Osteoblast (primary cell): ENCODE measurements around the gene CLDN20. TPM values are rescaled to one million over a fixed set of nuclear protein-coding genes. Genes with fewer than 3 reads are reported as not detected.
A peak's percentile ranks its signal among the peaks of the same experiment; 100 is the strongest.

Experiments
- DNase-seq: peaks from one replicate; pipeline ENCODE4 v3.0.0; 2011; ENCODE audit warnings: low spot score, mixed read lengths; ENCODE audit not compliant: insufficient read length; ENCODE audit errors: missing footprints
- H2AFZ ChIP-seq: 2 replicates; pipeline ENCODE4 v1.6.0; 2011; ENCODE audit warnings: mild to moderate bottlenecking, low read length
- H3K27ac ChIP-seq: 2 replicates; pipeline ENCODE4 v1.5.1; 2011; ENCODE audit warnings: mild to moderate bottlenecking, low read depth, low read length, moderate library complexity
- H3K27me3 ChIP-seq: 2 replicates; pipeline ENCODE4 v1.6.0; 2012; ENCODE audit warnings: mild to moderate bottlenecking, control low read depth, inconsistent platforms, low read length, moderate library complexity; ENCODE audit not compliant: insufficient read depth
- H3K36me3 ChIP-seq: 2 replicates; pipeline ENCODE4 v1.5.1; 2011; ENCODE audit warnings: mild to moderate bottlenecking, low read length, control low read depth, moderate library complexity; ENCODE audit not compliant: insufficient read depth
- H3K4me1 ChIP-seq: 2 replicates; pipeline ENCODE4 v1.5.1; 2011; ENCODE audit warnings: mild to moderate bottlenecking, low read length, control low read depth, moderate library complexity; ENCODE audit not compliant: insufficient read depth
- H3K4me2 ChIP-seq: 2 replicates; pipeline ENCODE4 v1.6.0; 2011; ENCODE audit warnings: mild to moderate bottlenecking, low read length; ENCODE audit not compliant: insufficient read depth
- H3K4me3 ChIP-seq: fragments of 200-600 bp; sonication (generic); 3 replicates; pipeline ENCODE4 v1.5.1; 2012; ENCODE audit warnings: mild to moderate bottlenecking, low read length, inconsistent platforms; ENCODE audit not compliant: insufficient read depth
- H3K79me2 ChIP-seq: 2 replicates; pipeline ENCODE4 v1.6.0; 2012; ENCODE audit warnings: mild to moderate bottlenecking, low read length, control low read depth, inconsistent platforms; ENCODE audit not compliant: insufficient read depth
- H3K9me3 ChIP-seq: 2 replicates; pipeline ENCODE4 v1.5.1; 2011; ENCODE audit warnings: low read depth, low read length, control low read depth
- H4K20me1 ChIP-seq: 2 replicates; pipeline ENCODE4 v1.6.0; 2012; ENCODE audit warnings: mild to moderate bottlenecking, low read length, control low read depth; ENCODE audit not compliant: insufficient read depth
- total RNA-seq: library from RNA; depleted of rRNA; stranded (reverse); fragments of >200 nt; gene quantifications from 2 replicates; pipeline ENCODE4 v1.2.3, GENCODE V29; 2012
- TF ChIP-seq, protein P1 (sequence below): IDR thresholded peaks from 2 replicates; pipeline ENCODE4 v1.5.1; 2011; ENCODE audit warnings: mild to moderate bottlenecking, low read depth, low read length, moderate library complexity; ENCODE audit errors: extremely low read depth

The CLDN20 gene
- total RNA-seq, 1 donor, result not detected

DNA sequence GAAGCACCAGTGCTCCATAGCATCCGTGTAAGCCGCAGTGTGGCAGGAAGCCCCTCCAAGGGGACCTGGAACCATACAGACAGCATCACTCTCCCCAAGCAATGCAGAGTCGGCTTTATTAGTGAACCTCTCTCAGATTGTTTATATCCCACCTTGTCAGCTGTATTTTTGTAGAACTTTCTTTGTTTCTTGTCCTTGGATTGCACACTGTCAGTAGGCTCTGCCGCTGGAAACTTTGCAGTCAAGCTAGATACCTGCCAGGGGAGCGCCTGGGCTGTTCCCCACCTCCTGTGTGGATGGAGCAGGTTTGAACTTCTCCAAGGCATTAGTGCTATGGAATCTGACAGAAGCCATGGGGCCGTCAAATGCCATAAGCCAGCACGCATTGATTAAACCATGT is 18.6 kb upstream of the CLDN20 start:
- Histone ChIP-seq H3K27ac (no peak overlapping the region), H3K4me3 (no peak overlapping the region), H3K27me3 (no peaks in the 10 kb centered on the region), H4K20me1 (no peaks in the 10 kb centered on the region), H3K4me2 (no peak overlapping the region), H2AFZ (no peak overlapping the region), H3K9me3 (no peaks in the 10 kb centered on the region), H3K4me1 (peaks cover 17% of the 10 kb centered on the region), H3K79me2 (no peaks in the 10 kb centered on the region), H3K36me3 (peaks cover 50% of the 10 kb centered on the region)
- TF ChIP-seq, protein P1, sequence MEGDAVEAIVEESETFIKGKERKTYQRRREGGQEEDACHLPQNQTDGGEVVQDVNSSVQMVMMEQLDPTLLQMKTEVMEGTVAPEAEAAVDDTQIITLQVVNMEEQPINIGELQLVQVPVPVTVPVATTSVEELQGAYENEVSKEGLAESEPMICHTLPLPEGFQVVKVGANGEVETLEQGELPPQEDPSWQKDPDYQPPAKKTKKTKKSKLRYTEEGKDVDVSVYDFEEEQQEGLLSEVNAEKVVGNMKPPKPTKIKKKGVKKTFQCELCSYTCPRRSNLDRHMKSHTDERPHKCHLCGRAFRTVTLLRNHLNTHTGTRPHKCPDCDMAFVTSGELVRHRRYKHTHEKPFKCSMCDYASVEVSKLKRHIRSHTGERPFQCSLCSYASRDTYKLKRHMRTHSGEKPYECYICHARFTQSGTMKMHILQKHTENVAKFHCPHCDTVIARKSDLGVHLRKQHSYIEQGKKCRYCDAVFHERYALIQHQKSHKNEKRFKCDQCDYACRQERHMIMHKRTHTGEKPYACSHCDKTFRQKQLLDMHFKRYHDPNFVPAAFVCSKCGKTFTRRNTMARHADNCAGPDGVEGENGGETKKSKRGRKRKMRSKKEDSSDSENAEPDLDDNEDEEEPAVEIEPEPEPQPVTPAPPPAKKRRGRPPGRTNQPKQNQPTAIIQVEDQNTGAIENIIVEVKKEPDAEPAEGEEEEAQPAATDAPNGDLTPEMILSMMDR, result no peak
- no peak for DNase-seq

DNA sequence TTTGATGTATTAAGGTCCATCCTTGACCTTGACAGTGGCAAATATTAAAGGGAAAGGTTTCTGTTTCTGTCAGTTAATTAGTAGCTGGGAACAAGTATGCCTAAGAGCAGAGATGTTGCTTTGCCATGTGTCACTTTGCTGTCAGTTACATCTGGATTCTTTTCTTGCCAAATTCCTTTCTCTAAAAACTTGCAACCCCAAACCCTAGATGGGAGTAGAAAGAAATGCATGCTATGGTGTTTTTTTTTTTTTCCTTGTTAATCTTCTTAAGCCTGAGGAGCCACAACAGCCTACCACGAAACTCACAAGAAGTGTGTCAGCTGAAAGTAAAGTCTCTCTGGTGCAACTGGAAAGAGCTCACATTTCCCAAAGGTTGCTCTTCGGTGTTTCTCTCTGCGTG is 18.0 kb upstream of the CLDN20 start:
- no peak overlapping the region for H3K27ac ChIP-seq
- H3K9me3 ChIP-seq, result no peaks in the 10 kb centered on the region
- no peak overlapping the region for H3K4me2 ChIP-seq
- TF ChIP-seq, protein P1, result no peak
- H3K36me3 ChIP-seq, result peaks cover 50% of the 10 kb centered on the region
- DNase-seq, result no peak
- H2AFZ ChIP-seq, result no peak overlapping the region
- no peaks in the 10 kb centered on the region for H3K79me2 ChIP-seq
- H3K4me3 ChIP-seq, result no peak overlapping the region
- no peaks in the 10 kb centered on the region for H3K27me3 ChIP-seq
- H3K4me1 ChIP-seq, result peaks cover 17% of the 10 kb centered on the region
- no peaks in the 10 kb centered on the region for H4K20me1 ChIP-seq

DNA sequence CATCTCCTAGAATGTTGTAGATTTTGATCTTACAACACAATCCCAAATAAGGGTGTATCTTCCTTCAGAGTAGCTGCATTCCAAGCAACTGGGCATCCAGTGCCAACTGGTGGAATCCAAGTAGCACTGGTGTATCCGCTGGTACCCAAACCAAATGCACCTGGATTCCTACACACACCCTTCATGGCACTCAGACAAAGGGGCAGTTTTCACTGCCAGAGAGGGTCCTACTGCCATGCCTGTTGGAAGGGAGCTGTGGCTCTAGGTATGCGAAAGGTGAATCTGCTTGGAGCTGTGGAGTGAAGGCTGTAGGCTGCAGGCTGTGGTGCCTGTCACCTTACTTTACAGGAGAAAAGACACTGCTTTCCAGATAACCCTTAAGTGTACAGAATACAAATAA is 17.0 kb upstream of the CLDN20 start:
- Histone ChIP-seq H3K79me2 (no peaks in the 10 kb centered on the region), H3K36me3 (peaks cover 52% of the 10 kb centered on the region), H3K27me3 (no peaks in the 10 kb centered on the region), H3K4me1 (peaks cover 17% of the 10 kb centered on the region), H3K4me2 (no peak overlapping the region), H2AFZ (no peak overlapping the region), H3K9me3 (no peaks in the 10 kb centered on the region), H4K20me1 (no peaks in the 10 kb centered on the region), H3K27ac (peak overlapping the region; percentile 94), H3K4me3 (no peak overlapping the region)
- TF ChIP-seq, protein P1, result no peak
- no peak for DNase-seq

DNA sequence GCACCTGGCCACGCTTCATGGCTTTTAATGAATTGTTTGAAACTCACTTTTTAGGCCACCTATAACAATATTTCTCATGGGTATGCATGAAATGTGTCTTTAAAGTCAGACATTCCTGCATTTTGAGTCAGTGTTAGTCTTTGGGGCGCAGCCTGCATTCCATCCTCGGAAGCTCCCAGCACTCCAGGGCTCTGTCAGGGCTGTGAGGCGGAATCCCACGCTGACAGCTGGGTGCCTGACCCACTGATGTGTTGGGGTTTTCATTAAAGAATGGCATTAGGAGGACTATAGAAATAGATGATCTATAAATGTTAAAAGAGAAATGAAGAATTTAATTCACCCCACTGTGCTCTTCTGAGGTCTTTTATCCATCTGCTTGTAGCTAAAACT is 16.2 kb upstream of the CLDN20 start:
- no peak overlapping the region for H2AFZ ChIP-seq
- H3K79me2 ChIP-seq, result no peaks in the 10 kb centered on the region
- TF ChIP-seq, protein P1, result no peak
- peaks cover 17% of the 10 kb centered on the region for H3K4me1 ChIP-seq
- H3K4me2 ChIP-seq, result peak overlapping the region; percentile 26
- H4K20me1 ChIP-seq, result no peaks in the 10 kb centered on the region
- no peaks in the 10 kb centered on the region for H3K9me3 ChIP-seq
- no peak overlapping the region for H3K4me3 ChIP-seq
- DNase-seq, result peak; percentile 97
- peak overlapping the region; percentile 94 for H3K27ac ChIP-seq
- H3K36me3 ChIP-seq, result peaks cover 59% of the 10 kb centered on the region
- H3K27me3 ChIP-seq, result no peaks in the 10 kb centered on the region
